ENCODE data around the gene EXD3. TPM values are rescaled to one million over a fixed set of nuclear protein-coding genes. Genes with fewer than 3 reads are reported as not detected.

Gene EXD3
- polyA plus RNA-seq, 1 of the 3 experiments (the other 2 are of a cell fraction) = 11.5 TPM

DNA sequence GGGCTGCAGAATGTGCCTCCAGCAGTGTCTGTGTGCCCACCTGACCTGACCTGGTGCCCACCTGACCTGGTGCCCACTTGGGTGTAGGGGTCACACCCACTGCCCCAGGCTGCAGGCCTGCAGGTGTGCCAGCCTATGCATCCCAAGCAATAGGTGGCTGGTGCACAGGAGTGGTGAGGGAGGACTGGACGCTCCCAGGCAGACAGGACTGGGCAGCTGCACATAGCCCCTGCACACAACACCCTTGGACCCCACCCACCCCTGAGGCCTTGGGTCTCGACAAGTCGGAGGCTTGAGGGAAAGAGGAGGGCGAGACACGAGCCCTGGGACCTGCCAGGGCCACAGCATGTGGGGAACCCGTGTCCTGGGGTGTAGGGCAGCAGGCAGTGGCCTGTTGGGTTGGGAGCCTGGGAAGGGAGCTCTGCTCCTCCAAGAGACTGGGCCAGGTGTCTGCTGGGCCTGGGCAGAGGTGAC, 110.1 kb downstream of the EXD3 start:
- CTCF ChIA-PET = interaction anchor here (1.3 to 2.2 kb wide), 3 partner anchors 9 to 76 kb away, joined by 3 to 9 read pairs (median 5); partner anchors contain the start of gene NRARP
- H3K79me2 ChIP-seq (ENCODE audit: insufficient read depth) = no peaks in the 10 kb centered on the region
- DNase-seq = peak; percentile 24

DNA sequence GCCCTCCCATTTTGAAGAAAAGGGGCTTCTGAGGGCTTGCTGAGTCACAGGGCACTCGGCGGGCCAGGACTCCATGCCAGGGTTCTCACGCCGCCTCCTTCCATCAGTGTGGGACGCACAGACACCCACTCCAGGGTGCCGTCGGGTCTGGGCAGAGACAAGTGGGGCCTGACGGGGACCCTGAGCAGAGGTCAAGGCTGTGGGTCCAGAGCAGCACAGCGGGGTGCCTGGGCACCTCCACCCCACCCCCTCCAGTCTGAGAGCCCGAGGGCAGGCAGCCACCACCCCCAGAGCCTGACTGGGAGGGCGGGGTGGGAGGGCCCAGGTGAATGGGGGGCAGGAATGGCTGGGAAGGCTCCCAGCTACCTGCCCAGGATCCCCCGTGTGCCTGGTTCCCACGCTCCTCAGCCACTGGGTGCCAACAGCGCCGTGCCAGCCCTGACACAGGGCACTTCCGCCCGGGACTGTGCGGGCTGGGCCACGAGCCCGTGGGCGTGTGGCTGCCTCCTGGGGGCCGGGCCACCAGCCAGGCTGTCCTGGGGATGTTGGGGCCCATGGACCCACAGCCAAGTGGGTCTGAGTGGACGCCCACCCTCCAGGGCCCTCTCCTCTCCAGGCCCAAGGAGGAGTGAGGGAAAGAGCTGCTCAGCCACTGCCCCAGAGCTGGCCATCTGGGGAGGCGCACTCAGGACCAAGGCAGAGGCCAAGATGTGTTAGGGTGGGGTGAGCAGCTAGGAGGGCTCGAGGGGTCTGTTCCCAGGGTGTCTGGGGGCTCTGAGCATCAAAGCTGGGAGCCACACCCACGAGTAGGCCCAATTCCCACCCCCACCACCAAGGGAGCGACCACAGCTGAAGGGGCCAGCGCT, 110.7 kb downstream of the EXD3 start:
- Histone ChIP-seq H4K20me1 (ENCODE audit: insufficient read depth) (no peaks in the 10 kb centered on the region), H3F3A (replicated peaks; ENCODE audit: insufficient read depth) (no peaks in the 10 kb centered on the region), H3K4me2 (no peak overlapping the region), H3K4me1 (ENCODE audit: control insufficient read depth in 1 of 2, insufficient read depth in 2 of 2, low read depth in 1 of 2, low read length in 1 of 2) (peaks cover 0 to 3% of the 10 kb centered on the region in 2 experiments; a peak in 1 of 4 replicates), H3K9me3 (no peaks in the 10 kb centered on the region), H3K79me2 (ENCODE audit: insufficient read depth) (no peaks in the 10 kb centered on the region), H3K27me3 (ENCODE audit: insufficient read depth) (no peaks in the 10 kb centered on the region), H3K27ac (ENCODE audit: low read depth in 2 of 2, low read length in 1 of 2) (no peak overlapping the region), H3K9me2 (no peaks in the 10 kb centered on the region), H3K4me3 (ENCODE audit: low read depth in 2 of 2, low read length in 1 of 2) (no peak overlapping the region), H2AFZ (ENCODE audit: low read depth) (no peak overlapping the region), H3K9ac (no peak overlapping the region), H3K36me3 (replicated peaks in 1 of 2; ENCODE audit: control insufficient read depth in 1 of 2, insufficient read depth in 2 of 2, low read length in 1 of 2) (no peaks in the 10 kb centered on the region)
- CTCF ChIA-PET = interaction anchor here (1.3 to 2.2 kb wide), 3 partner anchors 8 to 76 kb away, joined by 3 to 9 read pairs (median 5); partner anchors contain the start of gene NRARP
- peak; percentile 36 for DNase-seq
- WGBS (ENCODE audit: low lambda C conversion rate) = no CpG with 5 or more reads among the region's 28 CpGs
- POLR2A ChIA-PET = no interaction called here
- TF ChIP-seq, protein P1, sequence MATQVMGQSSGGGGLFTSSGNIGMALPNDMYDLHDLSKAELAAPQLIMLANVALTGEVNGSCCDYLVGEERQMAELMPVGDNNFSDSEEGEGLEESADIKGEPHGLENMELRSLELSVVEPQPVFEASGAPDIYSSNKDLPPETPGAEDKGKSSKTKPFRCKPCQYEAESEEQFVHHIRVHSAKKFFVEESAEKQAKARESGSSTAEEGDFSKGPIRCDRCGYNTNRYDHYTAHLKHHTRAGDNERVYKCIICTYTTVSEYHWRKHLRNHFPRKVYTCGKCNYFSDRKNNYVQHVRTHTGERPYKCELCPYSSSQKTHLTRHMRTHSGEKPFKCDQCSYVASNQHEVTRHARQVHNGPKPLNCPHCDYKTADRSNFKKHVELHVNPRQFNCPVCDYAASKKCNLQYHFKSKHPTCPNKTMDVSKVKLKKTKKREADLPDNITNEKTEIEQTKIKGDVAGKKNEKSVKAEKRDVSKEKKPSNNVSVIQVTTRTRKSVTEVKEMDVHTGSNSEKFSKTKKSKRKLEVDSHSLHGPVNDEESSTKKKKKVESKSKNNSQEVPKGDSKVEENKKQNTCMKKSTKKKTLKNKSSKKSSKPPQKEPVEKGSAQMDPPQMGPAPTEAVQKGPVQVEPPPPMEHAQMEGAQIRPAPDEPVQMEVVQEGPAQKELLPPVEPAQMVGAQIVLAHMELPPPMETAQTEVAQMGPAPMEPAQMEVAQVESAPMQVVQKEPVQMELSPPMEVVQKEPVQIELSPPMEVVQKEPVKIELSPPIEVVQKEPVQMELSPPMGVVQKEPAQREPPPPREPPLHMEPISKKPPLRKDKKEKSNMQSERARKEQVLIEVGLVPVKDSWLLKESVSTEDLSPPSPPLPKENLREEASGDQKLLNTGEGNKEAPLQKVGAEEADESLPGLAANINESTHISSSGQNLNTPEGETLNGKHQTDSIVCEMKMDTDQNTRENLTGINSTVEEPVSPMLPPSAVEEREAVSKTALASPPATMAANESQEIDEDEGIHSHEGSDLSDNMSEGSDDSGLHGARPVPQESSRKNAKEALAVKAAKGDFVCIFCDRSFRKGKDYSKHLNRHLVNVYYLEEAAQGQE (IDR thresholded peaks at IDR 0.05; ENCODE audit: low read depth, low read length) = no peak
- TF ChIP-seq ELF1 (IDR thresholded peaks at IDR 0.05) = no peak
- no peak for TF ChIP-seq FOXJ3 (CRISPR knock-in tag; IDR thresholded peaks at IDR 0.05)
- TF ChIP-seq SMC3 (IDR thresholded peaks at IDR 0.05; ENCODE audit: low read depth, low read length) = no peak
- TF ChIP-seq, protein P2, sequence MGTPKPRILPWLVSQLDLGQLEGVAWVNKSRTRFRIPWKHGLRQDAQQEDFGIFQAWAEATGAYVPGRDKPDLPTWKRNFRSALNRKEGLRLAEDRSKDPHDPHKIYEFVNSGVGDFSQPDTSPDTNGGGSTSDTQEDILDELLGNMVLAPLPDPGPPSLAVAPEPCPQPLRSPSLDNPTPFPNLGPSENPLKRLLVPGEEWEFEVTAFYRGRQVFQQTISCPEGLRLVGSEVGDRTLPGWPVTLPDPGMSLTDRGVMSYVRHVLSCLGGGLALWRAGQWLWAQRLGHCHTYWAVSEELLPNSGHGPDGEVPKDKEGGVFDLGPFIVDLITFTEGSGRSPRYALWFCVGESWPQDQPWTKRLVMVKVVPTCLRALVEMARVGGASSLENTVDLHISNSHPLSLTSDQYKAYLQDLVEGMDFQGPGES (IDR thresholded peaks at IDR 0.05; ENCODE audit: low read depth, low read length) = no peak
- TF ChIP-seq RXRA (IDR thresholded peaks at IDR 0.05; ENCODE audit: borderline replicate concordance, low read depth) = no peak
- TF ChIP-seq FOXM1 (IDR thresholded peaks at IDR 0.05; ENCODE audit: low read depth) = no peak
- no peak for TF ChIP-seq TCF12 (IDR thresholded peaks at IDR 0.05)
- TF ChIP-seq JUND (IDR thresholded peaks at IDR 0.05) = no peak
- TF ChIP-seq EZH2phosphoT487 (IDR thresholded peaks at IDR 0.05; ENCODE audit: borderline replicate concordance, low read depth) = no peak
- no peak for TF ChIP-seq MXI1 (IDR thresholded peaks at IDR 0.05; ENCODE audit: low read depth, low read length)
- TF ChIP-seq YY1 (IDR thresholded peaks at IDR 0.05; ENCODE audit: low read depth) = no peak
- TF ChIP-seq, protein P3, sequence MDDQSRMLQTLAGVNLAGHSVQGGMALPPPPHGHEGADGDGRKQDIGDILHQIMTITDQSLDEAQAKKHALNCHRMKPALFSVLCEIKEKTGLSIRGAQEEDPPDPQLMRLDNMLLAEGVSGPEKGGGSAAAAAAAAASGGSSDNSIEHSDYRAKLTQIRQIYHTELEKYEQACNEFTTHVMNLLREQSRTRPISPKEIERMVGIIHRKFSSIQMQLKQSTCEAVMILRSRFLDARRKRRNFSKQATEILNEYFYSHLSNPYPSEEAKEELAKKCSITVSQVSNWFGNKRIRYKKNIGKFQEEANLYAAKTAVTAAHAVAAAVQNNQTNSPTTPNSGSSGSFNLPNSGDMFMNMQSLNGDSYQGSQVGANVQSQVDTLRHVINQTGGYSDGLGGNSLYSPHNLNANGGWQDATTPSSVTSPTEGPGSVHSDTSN (IDR thresholded peaks at IDR 0.05) = no peak
- no peak for TF ChIP-seq SIN3A (IDR thresholded peaks at IDR 0.05; ENCODE audit: borderline replicate concordance, low read depth, low read length)
- TF ChIP-seq, protein P4, sequence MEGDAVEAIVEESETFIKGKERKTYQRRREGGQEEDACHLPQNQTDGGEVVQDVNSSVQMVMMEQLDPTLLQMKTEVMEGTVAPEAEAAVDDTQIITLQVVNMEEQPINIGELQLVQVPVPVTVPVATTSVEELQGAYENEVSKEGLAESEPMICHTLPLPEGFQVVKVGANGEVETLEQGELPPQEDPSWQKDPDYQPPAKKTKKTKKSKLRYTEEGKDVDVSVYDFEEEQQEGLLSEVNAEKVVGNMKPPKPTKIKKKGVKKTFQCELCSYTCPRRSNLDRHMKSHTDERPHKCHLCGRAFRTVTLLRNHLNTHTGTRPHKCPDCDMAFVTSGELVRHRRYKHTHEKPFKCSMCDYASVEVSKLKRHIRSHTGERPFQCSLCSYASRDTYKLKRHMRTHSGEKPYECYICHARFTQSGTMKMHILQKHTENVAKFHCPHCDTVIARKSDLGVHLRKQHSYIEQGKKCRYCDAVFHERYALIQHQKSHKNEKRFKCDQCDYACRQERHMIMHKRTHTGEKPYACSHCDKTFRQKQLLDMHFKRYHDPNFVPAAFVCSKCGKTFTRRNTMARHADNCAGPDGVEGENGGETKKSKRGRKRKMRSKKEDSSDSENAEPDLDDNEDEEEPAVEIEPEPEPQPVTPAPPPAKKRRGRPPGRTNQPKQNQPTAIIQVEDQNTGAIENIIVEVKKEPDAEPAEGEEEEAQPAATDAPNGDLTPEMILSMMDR (IDR thresholded peaks at IDR 0.05) = no peak
- TF ChIP-seq TAF1 (IDR thresholded peaks at IDR 0.05; ENCODE audit: borderline replicate concordance, low read depth, low read length) = no peak

More for the DNA sequence above, 110.1 kb downstream of the EXD3 start:
- Histone ChIP-seq H3K9me2 (no peaks in the 10 kb centered on the region), H3K27me3 (ENCODE audit: insufficient read depth) (no peaks in the 10 kb centered on the region), H3K9me3 (no peaks in the 10 kb centered on the region), H3K36me3 (replicated peaks in 1 of 2; ENCODE audit: control insufficient read depth in 1 of 2, insufficient read depth in 2 of 2, low read length in 1 of 2) (no peaks in the 10 kb centered on the region), H3K9ac (no peak overlapping the region), H3K4me2 (no peak overlapping the region), H3F3A (replicated peaks; ENCODE audit: insufficient read depth) (no peaks in the 10 kb centered on the region), H4K20me1 (ENCODE audit: insufficient read depth) (no peaks in the 10 kb centered on the region), H3K4me1 (ENCODE audit: control insufficient read depth in 1 of 2, insufficient read depth in 2 of 2, low read depth in 1 of 2, low read length in 1 of 2) (peaks cover 0 to 3% of the 10 kb centered on the region in 2 experiments; a peak in 1 of 4 replicates), H2AFZ (ENCODE audit: low read depth) (no peak overlapping the region), H3K4me3 (ENCODE audit: low read depth in 2 of 2, low read length in 1 of 2) (no peak overlapping the region), H3K27ac (ENCODE audit: low read depth in 2 of 2, low read length in 1 of 2) (no peak overlapping the region)
- TF ChIP-seq, protein P5, sequence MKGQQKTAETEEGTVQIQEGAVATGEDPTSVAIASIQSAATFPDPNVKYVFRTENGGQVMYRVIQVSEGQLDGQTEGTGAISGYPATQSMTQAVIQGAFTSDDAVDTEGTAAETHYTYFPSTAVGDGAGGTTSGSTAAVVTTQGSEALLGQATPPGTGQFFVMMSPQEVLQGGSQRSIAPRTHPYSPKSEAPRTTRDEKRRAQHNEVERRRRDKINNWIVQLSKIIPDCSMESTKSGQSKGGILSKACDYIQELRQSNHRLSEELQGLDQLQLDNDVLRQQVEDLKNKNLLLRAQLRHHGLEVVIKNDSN (IDR thresholded peaks at IDR 0.05; ENCODE audit: borderline replicate concordance, low read depth) = no peak
- no peak for TF ChIP-seq RXRA (IDR thresholded peaks at IDR 0.05; ENCODE audit: borderline replicate concordance, low read depth)
- POLR2A ChIA-PET = interaction anchor here (0.6 kb wide), 1 partner anchor 136 kb away, joined by 3 read pairs; no protein-coding TSS in a partner anchor
- WGBS (ENCODE audit: low lambda C conversion rate) = 89% methylated on average over 4 of the region's 6 CpGs

Data from SK-N-SH (cell line).